HCT116 (cell line): ENCODE measurements around the gene EIF3B. TPM values are rescaled to one million over a fixed set of nuclear protein-coding genes. Genes with fewer than 3 reads are reported as not detected.
A peak's percentile ranks its signal among the peaks of the same experiment; 100 is the strongest.

ENCODE experiments used
- ATAC-seq: fragments of 200-7000 bp; cut with Tn5 transposase; 2 replicates; pipeline ENCODE4 v1.9.1; 2020; ENCODE audit warnings: mild to moderate bottlenecking, moderate library complexity
- BruUV-seq: library from RNA; stranded (reverse); fragments of 400-500 nt; replicated peaks from 2 replicates; lab custom pipeline; 2021; lab: Mats Ljungman, UMichigan
- CTCF ChIA-PET: fragments of 300-600 bp; sonication (Branson Sonifier 250); formaldehyde crosslinking; loops from one replicate; lab custom pipeline; 2021; ENCODE audit warnings: antibody characterized with exemption; lab: Charles Lee
- POLR2A ChIA-PET: fragments of 300-600, 350-600 bp; sonication (Branson Sonifier 250); formaldehyde crosslinking; loops from one replicate; lab custom pipeline; 2021; ENCODE audit warnings: antibody characterized with exemption; lab: Charles Lee
- RAD21 ChIA-PET, 2 experiments: fragments of 300-600 bp; sonication (Branson Sonifier 250); formaldehyde crosslinking; loops; one replicate each; lab custom pipeline; 2023; ENCODE audit warnings: low total read pairs in 2 of 2; ENCODE audit not compliant: uncharacterized antibody in 2 of 2, unreplicated experiment in 2 of 2, low non-redundant PET in 1 of 2; lab: Charles Lee
- DNase-seq: peaks from one replicate; pipeline ENCODE4 v3.0.0-alpha.2; 2010; ENCODE audit warnings: low read depth, low spot score
- H2AFZ ChIP-seq: fragments of 200-600 bp; shearing (Covaris generic), sonication (generic); 2 replicates; pipeline ENCODE4 v1.6.1; 2017; ENCODE audit warnings: low read depth, mixed run types, mixed read lengths, antibody characterized with exemption, low read length; ENCODE audit not compliant: poor library complexity, severe bottlenecking
- H3K27ac ChIP-seq: 2 replicates; pipeline ENCODE4 v1.5.1; 2012; ENCODE audit warnings: low read depth, low read length
- H3K27me3 ChIP-seq: fragments of 200-600 bp; sonication (generic); 2 replicates; pipeline ENCODE4 v1.6.1; 2016; ENCODE audit warnings: mixed run types, low read length, mixed read lengths; ENCODE audit not compliant: insufficient read depth
- H3K36me3 ChIP-seq, 2 experiments: fragments of 200-500 bp in 1 of 2; fragments of 200-600 bp in 1 of 2; sonication (Bioruptor generic) in 1 of 2; sonication (generic) in 1 of 2; 2 replicates each; pipeline versions ENCODE4 v1.5.1 to v1.6.1; 2014 to 2016; ENCODE audit warnings: low read length in 2 of 2, inconsistent platforms in 1 of 2, mixed read lengths in 1 of 2, mixed run types in 1 of 2; ENCODE audit not compliant: insufficient read depth in 2 of 2, control insufficient read depth in 1 of 2
- H3K4me1 ChIP-seq, 2 experiments: fragments of 200-600 bp in 1 of 2; sonication (generic) in 1 of 2; 2 replicates each; pipeline versions ENCODE4 v1.5.1 to v1.6.1; 2012 to 2017; ENCODE audit warnings: low read length in 2 of 2, inconsistent platforms in 1 of 2, mild to moderate bottlenecking in 1 of 2, mixed read lengths in 1 of 2, mixed run types in 1 of 2, moderate library complexity in 1 of 2; ENCODE audit not compliant: insufficient read depth in 2 of 2, control insufficient read depth in 1 of 2
- H3K4me2 ChIP-seq: fragments of 200-600 bp; sonication (generic); 2 replicates; pipeline ENCODE4 v1.6.1; 2017; ENCODE audit warnings: mixed run types, low read length, mixed read lengths
- H3K4me3 ChIP-seq, 2 experiments: fragments of 200-600 bp in 1 of 2; sonication (generic) in 1 of 2; replicated peaks in 1 of 2; 2 replicates each; pipeline ENCODE4 v1.5.1; 2011 to 2016; ENCODE audit warnings: low read length in 2 of 2, control low read depth in 1 of 2, low read depth in 1 of 2, mild to moderate bottlenecking in 1 of 2, mixed read lengths in 1 of 2, mixed run types in 1 of 2
- H3K79me2 ChIP-seq: fragments of 200-600 bp; sonication (generic); 2 replicates; pipeline ENCODE4 v1.6.1; 2017; ENCODE audit warnings: mild to moderate bottlenecking, mixed run types, low read length, moderate library complexity, mixed read lengths; ENCODE audit not compliant: insufficient read depth
- H3K9ac ChIP-seq: fragments of 200-600 bp; sonication (generic); 2 replicates; pipeline ENCODE4 v1.6.1; 2016; ENCODE audit warnings: low read length, mixed read lengths
- H3K9me2 ChIP-seq: fragments of 200-600 bp; sonication (generic), shearing (Covaris generic); 2 replicates; pipeline ENCODE4 v1.6.1; 2017; ENCODE audit warnings: mixed run types, mild to moderate bottlenecking, moderate library complexity; ENCODE audit not compliant: insufficient read depth
- H3K9me3 ChIP-seq, 2 experiments: fragments of 200-500 bp in 1 of 2; fragments of 200-600 bp in 1 of 2; sonication (Bioruptor generic) in 1 of 2; sonication (generic) in 1 of 2; 2 replicates each; pipeline ENCODE4 v1.6.1; 2014 to 2017; ENCODE audit warnings: low read length in 2 of 2, mixed read lengths in 2 of 2, inconsistent platforms in 1 of 2, low read depth in 1 of 2, mild to moderate bottlenecking in 1 of 2, mixed run types in 1 of 2, moderate library complexity in 1 of 2; ENCODE audit not compliant: control insufficient read depth in 1 of 2, insufficient read depth in 1 of 2
- H4K20me1 ChIP-seq: fragments of 200-600 bp; sonication (generic), shearing (Covaris generic); 2 replicates; pipeline ENCODE4 v1.6.1; 2017; ENCODE audit warnings: mixed run types, mild to moderate bottlenecking, moderate library complexity; ENCODE audit not compliant: insufficient read depth
- EGR1 ChIP-seq: IDR thresholded peaks from 2 replicates; pipeline ENCODE4 v1.6.1; 2012; ENCODE audit warnings: low read depth
- ELF1 ChIP-seq: IDR thresholded peaks from 2 replicates; pipeline ENCODE4 v1.6.1; 2012; ENCODE audit warnings: low read depth, borderline replicate concordance
- JUND ChIP-seq: IDR thresholded peaks from 2 replicates; pipeline ENCODE4 v1.6.1; 2012
- RAD21 ChIP-seq: IDR thresholded peaks from 2 replicates; pipeline ENCODE4 v1.6.1; 2012; ENCODE audit warnings: low read depth, mild to moderate bottlenecking
- SP1 ChIP-seq: IDR thresholded peaks from 2 replicates; pipeline ENCODE4 v1.6.1; 2012; ENCODE audit warnings: low read depth
- SRF ChIP-seq: IDR thresholded peaks from 2 replicates; pipeline ENCODE4 v1.6.1; 2012; ENCODE audit warnings: low read depth
- YY1 ChIP-seq: IDR thresholded peaks from 2 replicates; pipeline ENCODE4 v1.6.1; 2011; ENCODE audit warnings: low read length, low read depth, moderate library complexity, mild to moderate bottlenecking; ENCODE audit not compliant: insufficient replicate concordance; ENCODE audit errors: extremely low read depth
- ZNF274 ChIP-seq: fragments of 200-500 bp; sonication (Bioruptor generic); IDR thresholded peaks from 2 replicates; pipeline ENCODE4 v1.6.1; 2014; ENCODE audit warnings: mild to moderate bottlenecking, low read depth, low read length, inconsistent platforms
- intact Hi-C: fragments of 100-400 bp; cut with micrococcal nuclease; formaldehyde crosslinking; loops from 2 replicates; pipeline ENCODE4 v1.10.0; 2022
- total RNA-seq: library from RNA; stranded (reverse); gene quantifications from one replicate; pipeline ENCODE4 v1.2.1, GENCODE V29; 2021; ENCODE audit not compliant: unreplicated experiment
- TF ChIP-seq, protein P1 (sequence below): IDR thresholded peaks from 2 replicates; pipeline ENCODE4 v1.6.1; 2011; ENCODE audit warnings: mild to moderate bottlenecking, low read length, moderate library complexity; ENCODE audit not compliant: insufficient replicate concordance; ENCODE audit errors: extremely low read depth
- TF ChIP-seq, protein P2 (sequence below): IDR thresholded peaks from 2 replicates; pipeline ENCODE4 v1.6.1; 2012
- TF ChIP-seq, protein P3 (sequence below): IDR thresholded peaks from 2 replicates; pipeline ENCODE4 v1.6.1; 2012

Gene EIF3B
- total RNA-seq, 1 experiment from 2014 or later = 324 TPM

DNA sequence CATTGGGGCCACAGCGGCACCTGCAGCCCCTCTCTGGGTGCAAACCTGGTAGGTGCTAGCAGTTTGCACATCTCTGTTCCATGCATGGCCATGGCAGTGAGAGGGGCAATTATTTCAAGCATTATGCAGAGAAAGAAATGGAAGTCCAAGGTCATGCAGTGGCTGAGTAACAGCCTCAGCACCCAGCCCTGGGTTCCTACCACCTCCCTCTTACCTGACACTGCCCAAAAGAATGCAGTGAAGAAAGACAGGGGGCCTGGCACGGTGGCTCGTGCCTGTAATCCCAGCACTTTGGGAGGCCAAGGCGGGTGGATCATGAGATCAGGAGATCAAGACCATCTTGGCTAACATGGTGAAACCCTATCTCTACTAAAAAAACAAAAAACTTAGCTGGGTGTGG lies 43.9 kb downstream of the EIF3B start:
- RAD21 ChIA-PET = no interaction called here
- no peak for TF ChIP-seq ZNF274
- no peak for TF ChIP-seq ELF1
- TF ChIP-seq, protein P1, sequence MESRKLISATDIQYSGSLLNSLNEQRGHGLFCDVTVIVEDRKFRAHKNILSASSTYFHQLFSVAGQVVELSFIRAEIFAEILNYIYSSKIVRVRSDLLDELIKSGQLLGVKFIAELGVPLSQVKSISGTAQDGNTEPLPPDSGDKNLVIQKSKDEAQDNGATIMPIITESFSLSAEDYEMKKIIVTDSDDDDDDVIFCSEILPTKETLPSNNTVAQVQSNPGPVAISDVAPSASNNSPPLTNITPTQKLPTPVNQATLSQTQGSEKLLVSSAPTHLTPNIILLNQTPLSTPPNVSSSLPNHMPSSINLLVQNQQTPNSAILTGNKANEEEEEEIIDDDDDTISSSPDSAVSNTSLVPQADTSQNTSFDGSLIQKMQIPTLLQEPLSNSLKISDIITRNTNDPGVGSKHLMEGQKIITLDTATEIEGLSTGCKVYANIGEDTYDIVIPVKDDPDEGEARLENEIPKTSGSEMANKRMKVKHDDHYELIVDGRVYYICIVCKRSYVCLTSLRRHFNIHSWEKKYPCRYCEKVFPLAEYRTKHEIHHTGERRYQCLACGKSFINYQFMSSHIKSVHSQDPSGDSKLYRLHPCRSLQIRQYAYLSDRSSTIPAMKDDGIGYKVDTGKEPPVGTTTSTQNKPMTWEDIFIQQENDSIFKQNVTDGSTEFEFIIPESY = no peak
- TF ChIP-seq, all 23 proteins: peak for 0
- H3K4me3 ChIP-seq = no peak overlapping the region
- DNase-seq (no peak), ATAC-seq (no peak)
- no peaks in the 10 kb centered on the region for H3K9me3 ChIP-seq
- BruUV-seq = no TSS peak
- H3K4me2 ChIP-seq = no peak overlapping the region
- intact Hi-C loops = no loop called here
- H3K79me2 ChIP-seq = no peaks in the 10 kb centered on the region
- H2AFZ ChIP-seq = no peak overlapping the region
- no peaks in the 10 kb centered on the region for H3K27me3 ChIP-seq
- CTCF ChIA-PET = no interaction called here
- no peak overlapping the region for H3K27ac ChIP-seq
- H3K9me2 ChIP-seq = no peaks in the 10 kb centered on the region
- no peak overlapping the region for H3K9ac ChIP-seq
- H3K36me3 ChIP-seq = no peaks in the 10 kb centered on the region
- POLR2A ChIA-PET = no interaction called here
- no peaks in the 10 kb centered on the region for H4K20me1 ChIP-seq
- peaks cover 26 to 33% of the 10 kb centered on the region in 2 experiments for H3K4me1 ChIP-seq

DNA sequence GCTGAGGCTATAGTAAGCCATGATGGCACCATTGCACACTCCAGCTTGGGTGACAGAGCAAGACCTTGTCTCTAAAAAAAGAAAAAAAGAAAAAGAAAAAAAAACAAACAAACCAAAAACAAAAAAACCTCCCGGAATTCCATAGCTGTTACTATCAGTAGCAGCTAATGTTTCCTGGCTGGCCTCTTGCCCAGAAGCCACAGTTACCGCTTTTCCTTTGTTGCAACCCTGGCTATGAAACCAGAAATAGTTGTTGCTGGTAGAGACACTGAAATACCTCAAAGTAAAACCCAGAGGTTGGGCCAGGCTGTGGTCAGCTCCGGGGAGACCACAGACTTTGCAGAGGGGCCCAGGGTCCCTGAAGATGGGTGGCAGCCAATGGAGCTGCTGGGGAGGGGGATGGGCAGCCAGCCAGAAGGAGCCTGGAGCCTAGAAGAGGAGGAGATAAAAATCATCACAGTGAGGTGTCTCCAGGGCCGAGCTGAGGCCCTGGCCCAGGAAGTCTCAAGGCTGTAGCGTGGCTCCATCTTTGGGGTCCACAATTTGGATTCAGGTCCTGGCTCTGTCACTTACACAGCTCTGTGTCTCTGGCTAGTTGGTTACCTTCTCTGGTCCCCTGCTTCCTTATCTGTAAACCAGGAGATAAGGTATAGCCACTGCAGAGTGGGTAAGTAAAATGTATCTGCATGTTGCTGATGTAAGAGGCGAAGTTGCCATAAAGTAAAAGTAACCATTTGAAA lies 45.4 kb downstream of the EIF3B start:
- H3K36me3 ChIP-seq = no peaks in the 10 kb centered on the region
- no TSS peak for BruUV-seq
- ChIA-PET POLR2A (interaction anchor here (0.6 kb wide), 1 partner anchor 46 kb away, joined by 5 read pairs; no protein-coding TSS in a partner anchor), CTCF (interaction anchor here (0.8 kb wide), 1 partner anchor 850 kb away, joined by 3 read pairs; no protein-coding TSS in a partner anchor), RAD21 (no interaction called here)
- H3K27me3 ChIP-seq = no peaks in the 10 kb centered on the region
- peak overlapping the region; percentile 65 for H3K4me2 ChIP-seq
- H3K9ac ChIP-seq = 0 out of 2 replicates have a peak overlapping the region, but pooled peaks have one; percentile 16
- peaks cover 36 to 38% of the 10 kb centered on the region in 2 experiments for H3K4me1 ChIP-seq
- no peaks in the 10 kb centered on the region for H4K20me1 ChIP-seq
- peak overlapping the region in 1 of 2 experiments; percentile 22; a peak in 1 of 4 replicates for H3K4me3 ChIP-seq
- H3K27ac ChIP-seq = peak overlapping the region; percentile 64
- intact Hi-C loops = no loop called here
- no peaks in the 10 kb centered on the region for H3K9me2 ChIP-seq
- no peak for DNase-seq
- no peak for ATAC-seq
- TF ChIP-seq, protein P2, sequence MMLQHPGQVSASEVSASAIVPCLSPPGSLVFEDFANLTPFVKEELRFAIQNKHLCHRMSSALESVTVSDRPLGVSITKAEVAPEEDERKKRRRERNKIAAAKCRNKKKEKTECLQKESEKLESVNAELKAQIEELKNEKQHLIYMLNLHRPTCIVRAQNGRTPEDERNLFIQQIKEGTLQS = no peak
- TF ChIP-seq, protein P3, sequence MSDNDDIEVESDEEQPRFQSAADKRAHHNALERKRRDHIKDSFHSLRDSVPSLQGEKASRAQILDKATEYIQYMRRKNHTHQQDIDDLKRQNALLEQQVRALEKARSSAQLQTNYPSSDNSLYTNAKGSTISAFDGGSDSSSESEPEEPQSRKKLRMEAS = 0 out of 2 replicates have a peak, but pooled peaks have one; percentile 24
- no peak for TF ChIP-seq JUND
- no peak for TF ChIP-seq SP1
- peak; percentile 10 for TF ChIP-seq YY1
- TF ChIP-seq SRF = no peak
- TF ChIP-seq EGR1 = no peak
- TF ChIP-seq RAD21 = no peak
- H3K79me2 ChIP-seq = no peaks in the 10 kb centered on the region
- H3K9me3 ChIP-seq = no peaks in the 10 kb centered on the region
- H2AFZ ChIP-seq = peak overlapping the region; percentile 86
